H9 (cell line): Measurements from ENCODE around the gene ZDHHC24. TPM values are rescaled to one million over a fixed set of nuclear protein-coding genes. Genes with fewer than 3 reads are reported as not detected.

ENCODE experiments used
- DNase-seq: peaks from one replicate; pipeline ENCODE4 v3.0.0-alpha.2; 2017
- H2AFZ ChIP-seq: one replicate; pipeline ENCODE4 v1.6.1; 2013; ENCODE audit warnings: mild to moderate bottlenecking, low read length, control low read depth, moderate library complexity
- H2AK5ac ChIP-seq: 2 replicates; pipeline ENCODE4 v1.6.1; 2013; ENCODE audit warnings: low read length, control low read depth, mixed read lengths; ENCODE audit not compliant: insufficient read length
- H2BK120ac ChIP-seq: one replicate; pipeline ENCODE4 v1.6.1; 2013; ENCODE audit warnings: low read depth, mild to moderate bottlenecking, low read length, control low read depth, inconsistent platforms; ENCODE audit not compliant: poor library complexity, severe bottlenecking
- H2BK12ac ChIP-seq: 2 replicates; pipeline ENCODE4 v1.6.1; 2013; ENCODE audit warnings: low read length, control low read depth, mixed read lengths, low read depth; ENCODE audit not compliant: insufficient read length
- H2BK15ac ChIP-seq: 2 replicates; pipeline ENCODE4 v1.6.1; 2013; ENCODE audit warnings: low read depth, low read length, control low read depth
- H2BK20ac ChIP-seq: one replicate; pipeline ENCODE4 v1.6.1; 2013; ENCODE audit warnings: low read depth, mild to moderate bottlenecking, low read length, control low read depth, inconsistent platforms; ENCODE audit not compliant: poor library complexity, severe bottlenecking
- H2BK5ac ChIP-seq: 2 replicates; pipeline ENCODE4 v1.6.1; 2013; ENCODE audit warnings: low read length, control low read depth, mixed read lengths; ENCODE audit not compliant: insufficient read length
- H3K14ac ChIP-seq: 2 replicates; pipeline ENCODE4 v1.6.1; 2013; ENCODE audit warnings: low read length, control low read depth; ENCODE audit not compliant: insufficient read depth
- H3K18ac ChIP-seq: 2 replicates; pipeline ENCODE4 v1.6.1; 2013; ENCODE audit warnings: low read depth, mild to moderate bottlenecking, mixed read lengths, low read length, control low read depth; ENCODE audit not compliant: insufficient read length
- H3K23ac ChIP-seq: 2 replicates; pipeline ENCODE4 v1.6.1; 2013; ENCODE audit warnings: low read length, control low read depth, mixed read lengths, low read depth; ENCODE audit not compliant: insufficient read length
- H3K23me2 ChIP-seq: 2 replicates; pipeline ENCODE4 v1.6.1; 2013; ENCODE audit warnings: low read depth, mild to moderate bottlenecking, mixed read lengths, low read length, control low read depth; ENCODE audit not compliant: insufficient read length, poor library complexity, severe bottlenecking
- H3K27ac ChIP-seq: 2 replicates; pipeline ENCODE4 v1.5.1; 2013; ENCODE audit warnings: low read length, control low read depth, mixed read lengths, low read depth; ENCODE audit not compliant: insufficient read length
- H3K27me3 ChIP-seq: 2 replicates; pipeline ENCODE4 v1.6.1; 2013; ENCODE audit warnings: low read length, control low read depth, inconsistent platforms; ENCODE audit not compliant: insufficient read depth
- H3K4ac ChIP-seq: 2 replicates; pipeline ENCODE4 v1.6.1; 2013; ENCODE audit warnings: low read depth, mild to moderate bottlenecking, control low read depth, inconsistent platforms, low read length, moderate library complexity
- H3K4me1 ChIP-seq: 2 replicates; pipeline ENCODE4 v1.6.1; 2013; ENCODE audit warnings: low read length, control low read depth, inconsistent platforms; ENCODE audit not compliant: insufficient read depth
- H3K4me2 ChIP-seq: 2 replicates; pipeline ENCODE4 v1.6.1; 2013; ENCODE audit warnings: low read length, control low read depth, mixed read lengths; ENCODE audit not compliant: insufficient read length, insufficient read depth
- H3K56ac ChIP-seq: 2 replicates; pipeline ENCODE4 v1.6.1; 2013; ENCODE audit warnings: low read depth, mild to moderate bottlenecking, mixed read lengths, low read length, control low read depth; ENCODE audit not compliant: insufficient read length
- H3K79me1 ChIP-seq: 2 replicates; pipeline ENCODE4 v1.6.1; 2013; ENCODE audit warnings: low read depth, mild to moderate bottlenecking, moderate library complexity, low read length, control low read depth, inconsistent platforms; ENCODE audit not compliant: insufficient read depth, poor library complexity, severe bottlenecking
- H3K79me2 ChIP-seq: 2 replicates; pipeline ENCODE4 v1.6.1; 2013; ENCODE audit warnings: low read length, control low read depth, inconsistent platforms; ENCODE audit not compliant: insufficient read depth
- H3K9ac ChIP-seq: 2 replicates; pipeline ENCODE4 v1.6.1; 2013; ENCODE audit warnings: low read length, control low read depth, mixed read lengths; ENCODE audit not compliant: insufficient read length; ENCODE audit errors: extremely low read depth
- H3K9me3 ChIP-seq: one replicate; pipeline ENCODE4 v1.6.1; 2013; ENCODE audit warnings: low read depth, low read length, inconsistent platforms; ENCODE audit not compliant: control insufficient read depth
- H3T11ph ChIP-seq: one replicate; pipeline ENCODE4 v1.6.1; 2013; ENCODE audit warnings: mild to moderate bottlenecking, low read length, control low read depth, inconsistent platforms
- H4K20me1 ChIP-seq: one replicate; pipeline ENCODE4 v1.6.1; 2013; ENCODE audit not compliant: control insufficient read depth, insufficient read length, insufficient read depth
- H4K5ac ChIP-seq: 2 replicates; pipeline ENCODE4 v1.6.1; 2013; ENCODE audit warnings: low read depth, mild to moderate bottlenecking, mixed read lengths, low read length, control low read depth; ENCODE audit not compliant: insufficient read length
- H4K8ac ChIP-seq: replicated peaks from 2 replicates; pipeline ENCODE4 v1.6.1; 2013; ENCODE audit warnings: low read length, control low read depth, mixed read lengths, low read depth; ENCODE audit not compliant: insufficient read length
- H4K91ac ChIP-seq: 2 replicates; pipeline ENCODE4 v1.6.1; 2013; ENCODE audit warnings: low read depth, mild to moderate bottlenecking, moderate library complexity, mixed read lengths, low read length, control low read depth; ENCODE audit not compliant: insufficient read length
- H3K27ac Mint-ChIP-seq, 3 experiments: 2 replicates in 2 of 3; 3 replicates in 1 of 3; pipeline ENCODE4 v1.8.0; 2020 to 2021; ENCODE audit warnings: mixed read lengths in 3 of 3, mild to moderate bottlenecking in 1 of 3, moderate library complexity in 1 of 3
- H3K27me3 Mint-ChIP-seq: 2 replicates; pipeline ENCODE4 v1.8.0; 2021; ENCODE audit warnings: low read depth, mild to moderate bottlenecking, moderate library complexity, mixed read lengths
- H3K36me3 Mint-ChIP-seq, 3 experiments: 2 replicates in 2 of 3; 3 replicates in 1 of 3; pipeline ENCODE4 v1.8.0; 2020 to 2021; ENCODE audit warnings: low read depth in 3 of 3, mixed read lengths in 3 of 3; ENCODE audit not compliant: insufficient read depth in 1 of 3
- H3K4me1 Mint-ChIP-seq, 2 experiments: 2 replicates each; pipeline ENCODE4 v1.8.0; 2020; ENCODE audit warnings: mixed read lengths in 2 of 2
- H3K4me3 Mint-ChIP-seq, 2 experiments: 2 replicates in 1 of 2; 3 replicates in 1 of 2; pipeline ENCODE4 v1.8.0; 2020 to 2021; ENCODE audit warnings: mild to moderate bottlenecking in 2 of 2, mixed read lengths in 2 of 2, moderate library complexity in 1 of 2
- H3K9me3 Mint-ChIP-seq, 2 experiments: 2 replicates in 1 of 2; 3 replicates in 1 of 2; pipeline ENCODE4 v1.8.0; 2020; ENCODE audit warnings: mild to moderate bottlenecking in 2 of 2, mixed read lengths in 2 of 2, moderate library complexity in 1 of 2
- CTCF ChIP-seq: fragments of 200-600 bp; sonication (generic); conservative IDR thresholded peaks from 3 replicates; pipeline ENCODE4 v1.8.0; 2021; ENCODE audit warnings: antibody characterized with exemption, mild to moderate bottlenecking
- WGBS: extraction: QIAGEN DNeasy Blood & Tissue Kit; methylation state at CpG from one replicate; pipeline ENCODE4 v1.1.7; 2013; ENCODE audit warnings: missing lambda C conversion rate, low lambda C conversion rate, mixed read lengths; ENCODE audit not compliant: insufficient read length; ENCODE audit errors: extremely low coverage; 5-methylcytosine and 5-hydroxymethylcytosine counted together
- total RNA-seq: library from RNA; stranded (reverse); gene quantifications from 2 replicates; pipeline ENCODE4 v1.2.1, GENCODE V29; 2021

ZDHHC24 gene
- total RNA-seq, 1 experiment from 2014 or later: 8.9 TPM

GRCh38 chr11:66509131-66509561 is 36.7 kb downstream of the ZDHHC24 start:
- Histone ChIP-seq H3T11ph (no peak overlapping the region), H2BK120ac (no peak overlapping the region), H3K4me2 (no peak overlapping the region), H3K9me3 (no peaks in the 10 kb centered on the region), H3K4me1 (no peaks in the 10 kb centered on the region), H2BK5ac (no peak overlapping the region), H3K79me2 (no peaks in the 10 kb centered on the region), H3K27ac (no peak overlapping the region), H4K5ac (no peak overlapping the region), H2BK12ac (no peak overlapping the region), H4K20me1 (no peaks in the 10 kb centered on the region), H3K4ac (no peak overlapping the region), H2AK5ac (no peak overlapping the region), H2BK15ac (no peak overlapping the region), H4K8ac (no peak overlapping the region), H4K91ac (no peak overlapping the region), H2BK20ac (no peak overlapping the region), H3K23me2 (peaks cover 7% of the 10 kb centered on the region), H3K79me1 (no peaks in the 10 kb centered on the region), H3K14ac (no peak overlapping the region), H2AFZ (no peak overlapping the region), H3K56ac (no peak overlapping the region), H3K23ac (no peak overlapping the region), H3K27me3 (no peaks in the 10 kb centered on the region), H3K18ac (no peak overlapping the region), H3K9ac (no peak overlapping the region)
- H3K27me3 Mint-ChIP-seq: no peaks in the 10 kb centered on the region
- H3K4me3 Mint-ChIP-seq: no peak overlapping the region
- DNase-seq: no peak
- no peak for TF ChIP-seq CTCF
- H3K9me3 Mint-ChIP-seq: no peaks in the 10 kb centered on the region
- H3K36me3 Mint-ChIP-seq: peaks cover 0 to 32% (median 9%) of the 10 kb centered on the region in 3 experiments; a peak in 5 of 7 replicates
- no CpG with 5 or more reads among the region's 7 CpGs for WGBS
- no peak overlapping the region; a peak in 1 of 7 replicates for H3K27ac Mint-ChIP-seq
- H3K4me1 Mint-ChIP-seq: peaks cover 9 to 10% of the 10 kb centered on the region in 2 experiments
